NCI-H345 treated with DMSO at 0.1 percent for 48 hours (cell line): Measurements from ENCODE around the gene MYL3.

Experiments used
- DNase-seq: peaks from one replicate; lab custom pipeline; 2025; ENCODE audit not compliant: unreplicated experiment; lab: John Stamatoyannopoulos, UW

Gene MYL3

DNA sequence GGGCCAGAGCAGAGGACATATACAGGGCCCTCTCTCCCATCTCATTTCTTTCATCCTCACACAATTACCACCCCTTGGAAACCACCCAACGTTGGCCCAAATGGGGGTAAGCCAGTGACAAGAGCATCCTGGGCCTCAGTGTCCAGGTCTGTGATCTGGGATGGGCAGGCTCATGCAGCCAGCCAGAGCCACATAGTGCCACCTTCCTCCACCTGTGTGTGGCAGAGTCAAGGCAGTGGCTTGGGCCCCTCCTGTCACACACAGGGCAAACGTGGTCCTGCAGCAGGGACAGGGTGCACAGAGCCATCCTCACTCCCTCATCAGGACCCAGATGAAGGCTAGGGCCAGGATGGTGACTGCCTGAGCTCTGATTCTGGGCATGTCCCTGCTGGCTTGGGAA is 2.3 kb upstream of the MYL3 start:
- no peak for DNase-seq

DNA sequence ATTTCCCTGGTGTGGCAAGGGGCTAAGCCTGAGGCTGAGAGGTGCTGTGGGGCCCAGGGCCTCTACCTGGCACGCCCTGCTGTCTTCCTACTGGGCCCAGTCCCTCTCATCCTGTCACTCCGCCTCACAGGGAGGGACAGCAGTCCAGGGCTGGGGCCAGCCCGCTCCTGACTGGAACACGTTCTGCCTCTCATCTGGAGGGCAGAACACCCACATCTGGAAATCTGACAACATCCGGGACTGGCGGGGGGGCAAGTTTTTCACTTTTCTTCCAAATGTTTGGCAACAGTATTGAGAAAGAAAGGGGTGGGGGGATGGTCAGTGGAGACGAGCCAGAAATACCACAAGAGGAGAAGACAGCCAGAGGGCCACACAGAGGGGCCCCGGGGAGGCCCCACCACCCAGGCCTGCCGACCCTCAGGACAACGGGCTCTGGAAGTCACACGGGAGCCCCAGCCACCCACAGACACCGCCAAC is 1.8 kb upstream of the MYL3 start:
- DNase-seq = no peak

DNA sequence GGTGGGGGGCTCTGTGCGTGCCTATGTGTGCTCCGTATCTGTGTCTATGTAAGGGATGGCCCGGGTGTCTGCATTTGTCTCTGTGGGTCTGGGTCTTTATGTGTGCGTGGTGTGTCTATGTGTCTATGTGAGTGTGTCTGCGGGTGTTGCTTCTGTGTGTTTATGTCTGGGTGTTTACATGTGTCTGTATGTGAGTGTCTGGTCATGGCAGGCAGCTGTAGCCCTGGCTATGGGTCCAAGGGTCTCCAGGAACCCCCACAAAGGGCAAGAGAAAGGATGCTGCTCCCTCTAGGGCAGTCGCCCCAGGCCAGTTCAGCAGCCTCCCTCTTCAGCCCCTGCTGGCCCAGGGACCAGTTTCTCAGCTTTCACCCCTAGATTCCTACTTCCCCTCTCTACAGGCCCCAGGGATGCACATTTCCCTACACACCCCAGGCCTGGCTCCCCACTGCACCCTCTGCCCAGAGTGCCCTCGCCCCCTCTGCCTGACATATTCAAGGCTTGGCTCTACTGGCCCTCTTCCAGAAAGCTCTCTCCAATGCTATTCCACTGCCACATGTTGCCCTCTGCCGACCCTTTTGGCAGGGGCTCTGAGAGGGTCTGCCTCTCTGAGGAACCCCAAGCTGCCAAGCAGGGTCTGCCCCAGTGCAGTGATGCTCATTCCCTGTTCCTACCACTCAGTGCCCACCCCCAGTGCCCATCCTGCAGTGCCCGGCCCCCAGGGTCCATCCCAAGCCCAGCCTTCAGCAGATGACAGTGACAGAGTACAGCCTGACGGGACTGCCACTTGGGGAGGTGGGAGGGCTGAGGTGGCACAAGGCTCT is 1.0 kb upstream of the MYL3 start:
- DNase-seq = no peak

DNA sequence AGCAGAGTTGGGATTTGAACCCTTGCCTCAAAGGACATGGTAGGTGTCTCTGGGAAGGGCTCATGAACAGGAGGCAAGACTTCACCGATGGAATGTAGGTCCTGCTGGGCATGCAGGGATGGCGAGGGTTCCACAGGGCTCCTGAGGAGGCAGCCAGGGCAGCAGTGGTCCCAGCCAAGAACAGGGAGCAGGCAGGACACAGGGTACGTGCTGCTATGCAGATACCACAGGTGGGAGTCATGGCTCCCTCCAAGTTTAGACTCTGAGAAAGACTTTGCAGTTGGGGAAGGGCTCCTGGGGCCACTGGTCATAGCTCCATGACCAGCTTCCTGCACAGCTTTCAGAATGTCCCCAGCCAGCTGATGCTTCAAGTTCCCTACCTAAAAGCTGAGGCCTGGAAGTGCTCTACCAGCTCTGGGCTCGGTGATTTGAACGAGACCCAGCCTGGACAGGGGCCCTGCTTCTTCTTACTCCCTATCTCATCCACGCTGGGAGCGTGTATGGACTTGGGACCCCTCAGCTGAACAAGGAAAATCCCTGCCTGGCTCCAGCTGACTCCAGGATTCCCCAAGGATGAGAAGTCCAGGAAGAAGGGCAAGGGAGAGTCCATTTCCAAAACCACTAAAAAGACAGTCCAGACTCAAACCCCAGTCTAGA is 747 bp downstream of the MYL3 start:
- no peak for DNase-seq

DNA sequence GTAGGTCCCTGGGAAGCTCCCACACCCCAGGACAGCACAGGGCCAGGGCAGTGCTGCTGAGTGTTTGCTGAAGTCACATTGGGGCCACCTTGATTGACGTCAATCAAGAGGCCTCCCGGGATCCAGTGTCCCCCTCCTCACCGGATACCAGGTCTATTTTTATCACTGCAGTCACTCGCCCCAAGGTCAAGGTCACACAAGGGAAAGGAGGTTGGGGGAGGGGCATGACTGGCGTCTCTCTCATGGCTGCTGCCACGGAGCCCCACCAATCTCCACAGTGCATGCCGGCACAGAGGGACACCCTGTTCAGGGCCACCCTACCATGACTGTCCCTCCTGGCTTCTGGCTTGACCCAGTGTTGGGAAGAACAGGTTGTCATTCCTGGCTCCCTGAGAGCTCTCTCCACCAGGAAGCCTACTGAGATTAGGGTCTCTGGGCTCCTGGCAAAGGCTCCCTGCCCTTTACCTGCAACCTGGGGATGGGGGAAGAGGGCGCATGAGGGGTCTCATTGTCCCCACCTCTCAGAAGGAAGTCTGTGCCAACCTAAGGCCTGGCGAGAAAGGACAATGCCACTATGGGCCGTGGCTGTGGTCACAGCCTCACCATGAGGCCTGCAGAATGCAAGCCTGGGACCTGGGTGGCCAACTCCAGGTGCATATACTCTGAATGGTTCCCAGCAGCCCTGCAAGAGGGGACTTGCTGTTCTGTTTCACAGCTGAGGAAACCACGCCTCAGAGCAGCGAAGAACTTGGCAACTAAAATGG is 1.5 kb downstream of the MYL3 start:
- no peak for DNase-seq

DNA sequence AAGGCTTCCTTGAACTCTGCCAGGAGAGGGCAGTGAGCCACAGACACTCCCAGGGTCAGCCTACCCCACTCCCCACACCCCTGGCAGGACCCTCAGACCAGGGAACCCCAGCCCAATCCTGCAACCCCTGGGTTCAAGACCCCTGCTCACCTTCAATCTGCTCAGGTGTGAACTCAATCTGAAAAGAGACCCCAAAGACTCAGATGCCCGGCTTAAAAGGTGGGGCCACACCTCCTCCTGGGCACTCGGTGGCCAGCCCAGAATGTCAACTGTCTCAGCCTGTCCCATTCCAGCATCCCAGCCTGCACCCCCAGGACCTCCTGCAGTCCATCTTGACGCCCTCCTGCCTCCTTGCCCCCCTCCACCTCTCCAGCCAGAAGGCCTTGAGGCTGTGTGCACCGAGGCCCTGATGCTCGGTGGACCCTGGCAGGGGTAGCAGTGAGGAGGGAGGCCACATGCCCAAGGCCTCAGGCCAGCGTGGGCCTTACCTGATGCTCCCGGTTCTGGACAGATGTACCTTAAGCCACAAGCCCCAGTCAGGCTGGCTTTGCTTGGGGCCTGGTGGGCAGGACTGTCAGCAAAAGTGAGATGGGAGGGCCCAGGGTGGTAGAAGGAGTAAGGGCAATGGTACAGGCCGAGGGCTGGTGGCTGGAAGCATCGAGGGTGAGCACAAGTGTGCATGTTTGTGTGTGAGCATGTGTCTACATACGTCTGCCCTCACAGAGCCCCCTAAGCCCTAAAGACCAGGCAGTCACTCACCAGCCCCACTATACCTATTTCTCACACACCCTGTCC is 2.2 kb downstream of the MYL3 start:
- DNase-seq = no peak

DNA sequence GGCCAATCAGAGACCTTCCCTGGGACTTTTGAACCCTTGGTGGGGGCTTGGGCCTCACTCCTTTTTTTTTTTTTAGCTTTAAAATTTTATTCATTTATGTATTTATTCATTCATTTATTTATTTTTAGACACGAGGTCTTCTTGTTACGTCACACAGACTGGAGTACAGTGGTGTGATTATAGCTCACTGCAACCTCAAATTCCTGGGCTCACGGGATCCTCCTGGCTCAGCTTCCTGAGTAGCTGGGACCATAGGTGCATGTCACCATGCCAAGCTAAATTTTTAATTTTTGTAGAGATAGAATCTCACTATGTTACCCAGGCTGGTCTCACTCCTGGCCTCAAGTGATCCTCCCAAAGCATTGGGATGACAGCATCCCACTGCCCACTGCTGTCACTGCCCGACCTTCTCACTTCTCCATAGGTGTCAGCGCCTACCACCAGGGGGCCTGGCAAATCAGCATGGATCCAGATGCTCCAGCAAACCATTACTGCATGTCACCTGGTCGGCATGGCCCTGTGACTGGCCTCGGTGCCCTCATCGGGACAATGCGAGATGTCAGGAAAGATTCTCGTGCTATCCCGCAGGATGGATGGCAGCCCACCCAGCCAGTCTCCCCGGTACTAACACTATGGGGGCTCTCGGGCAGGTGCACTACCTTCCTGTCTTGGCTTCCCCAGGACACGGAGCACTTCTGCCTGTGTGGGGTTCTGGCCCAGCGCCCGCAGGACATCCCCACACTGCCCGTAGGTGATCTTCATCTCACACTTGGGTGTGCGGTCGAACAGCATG is 3.0 kb downstream of the MYL3 start:
- DNase-seq = no peak

DNA sequence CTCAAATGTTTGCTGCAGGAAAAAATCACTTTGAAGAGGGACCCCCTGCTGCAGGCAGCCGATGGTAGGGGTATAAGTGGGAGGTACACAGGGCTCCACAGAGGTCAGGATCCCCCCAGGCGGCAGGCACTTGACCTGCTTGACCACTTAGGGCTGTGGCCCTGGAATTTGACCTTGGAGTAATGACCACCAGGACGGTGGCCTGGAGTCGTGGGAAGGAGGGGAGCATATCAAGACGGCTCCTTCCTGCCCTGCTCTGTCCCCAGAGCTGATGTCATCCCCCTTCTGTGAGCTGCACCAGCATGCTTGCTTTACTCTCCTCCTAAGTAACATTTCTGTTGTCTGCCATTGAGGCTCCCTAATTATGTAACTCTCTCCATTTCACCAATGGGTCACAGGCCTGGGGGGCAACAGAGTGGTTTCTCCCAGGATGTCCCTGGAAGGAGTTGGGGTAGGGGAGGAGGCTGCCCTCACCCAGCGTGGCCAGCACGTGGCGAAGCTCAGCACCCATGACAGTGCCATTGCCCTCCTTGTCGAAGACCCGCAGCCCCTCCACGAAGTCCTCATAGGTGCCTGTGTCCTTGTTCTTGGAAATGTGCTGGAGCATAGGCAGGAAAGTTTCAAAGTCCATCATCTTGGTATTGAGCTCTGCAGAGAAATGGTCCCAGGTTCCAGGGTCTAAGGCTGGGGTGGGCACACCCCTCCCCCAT is 4.1 kb downstream of the MYL3 start:
- no peak for DNase-seq

DNA sequence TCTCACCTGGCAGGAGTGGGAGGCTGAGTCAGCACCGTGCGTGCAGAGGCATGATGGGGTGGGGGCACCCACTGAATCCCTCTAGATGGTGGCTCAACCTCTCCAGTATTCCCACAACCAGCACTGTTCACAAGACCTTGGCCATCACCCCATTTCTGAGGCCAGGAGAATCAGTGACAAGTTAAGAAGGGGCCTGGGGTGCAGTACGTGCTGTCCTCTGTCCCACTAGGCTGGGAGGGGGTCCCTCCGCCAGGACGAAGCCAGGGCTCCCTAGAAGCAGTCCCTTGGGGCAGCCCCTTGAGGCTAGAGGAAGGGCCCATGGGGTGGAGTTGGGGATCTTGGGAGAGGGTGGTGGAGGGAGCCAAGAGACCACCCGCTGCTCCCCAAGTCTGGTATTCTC is 4.8 kb downstream of the MYL3 start:
- no peak for DNase-seq

DNA sequence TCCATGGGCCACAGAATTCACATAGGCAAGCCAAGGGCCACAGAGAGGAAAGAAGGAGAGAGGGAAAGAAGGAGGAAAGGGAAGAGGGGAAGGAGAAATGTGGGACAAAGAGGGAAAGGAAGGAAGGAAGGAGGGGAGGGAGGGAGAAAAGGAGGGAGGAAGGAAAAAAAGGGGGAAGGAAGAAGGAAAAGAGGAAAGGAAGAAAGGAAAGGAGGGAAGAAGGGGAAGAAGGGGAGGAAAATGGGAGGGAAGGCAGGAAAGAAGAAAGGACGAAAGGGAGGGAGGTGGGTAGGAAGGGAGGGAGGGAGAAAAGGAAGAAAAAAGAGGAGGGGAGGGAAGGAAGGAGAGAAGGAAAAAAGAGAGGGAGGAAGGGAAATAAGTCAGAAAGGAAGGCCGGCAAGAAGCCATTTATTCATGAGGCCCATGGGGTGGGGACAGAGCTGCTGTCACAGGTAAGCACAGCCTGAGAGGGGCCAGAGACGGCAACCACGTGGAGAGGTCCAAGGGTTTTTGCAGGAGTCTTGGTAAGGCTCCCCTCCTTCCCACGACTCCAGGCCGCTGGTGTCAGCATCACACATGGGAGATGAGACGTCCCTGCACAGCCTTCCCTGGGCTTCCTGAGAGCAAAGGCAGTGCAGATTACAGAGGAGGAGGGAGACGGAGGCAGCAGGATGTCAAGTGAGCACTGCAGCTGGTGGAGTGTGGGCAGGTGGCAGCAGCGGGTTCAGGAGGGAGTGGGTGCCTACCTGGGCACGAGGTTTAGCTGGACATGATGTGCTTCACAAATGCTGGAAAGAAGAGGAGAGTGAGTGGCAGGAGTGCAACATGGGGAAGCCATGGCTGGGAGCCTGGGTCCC is 5.5 kb downstream of the MYL3 start:
- no peak for DNase-seq

DNA sequence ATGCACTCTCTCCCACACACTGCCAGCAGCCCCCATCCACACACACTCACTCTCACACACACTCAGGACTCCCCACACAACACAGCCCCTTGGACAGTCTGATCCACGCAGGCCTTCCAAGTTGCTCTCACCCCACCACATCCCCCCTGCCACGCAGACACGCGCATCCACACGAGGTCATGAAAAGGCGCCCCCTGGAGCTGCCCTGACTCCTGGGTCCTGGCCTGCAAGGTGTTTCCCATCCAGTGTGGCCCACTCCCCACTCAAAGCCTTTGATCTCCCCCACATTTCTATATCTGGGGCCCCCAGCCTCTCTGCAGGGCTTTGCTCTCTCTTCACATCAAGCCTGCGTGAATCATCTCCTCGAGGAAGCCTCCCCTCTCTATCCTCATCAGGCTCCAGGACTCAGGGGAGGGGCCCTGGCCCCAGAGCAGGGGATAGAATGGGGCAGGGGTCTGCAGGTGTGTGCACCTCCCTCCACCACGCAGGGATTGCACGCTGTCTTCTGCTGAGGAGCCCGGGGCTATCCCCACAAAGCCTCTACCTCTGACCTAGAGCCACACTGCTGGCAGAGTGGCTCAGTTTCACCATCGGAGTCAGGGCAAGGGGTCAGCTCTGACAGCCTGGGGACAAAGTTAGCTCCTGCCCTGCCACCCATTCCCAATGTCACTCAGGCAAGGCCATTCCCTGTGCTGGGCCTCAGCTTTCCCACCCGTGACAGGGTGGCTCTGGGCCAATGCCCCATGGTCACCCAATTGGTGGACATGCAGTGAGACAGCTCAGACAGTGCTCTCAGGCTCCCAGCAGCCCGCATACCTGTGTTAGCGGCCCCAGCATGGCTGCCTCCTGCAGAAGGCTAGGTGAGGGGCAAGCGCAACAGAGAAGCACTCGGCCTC is 6.4 kb downstream of the MYL3 start:
- no peak for DNase-seq

DNA sequence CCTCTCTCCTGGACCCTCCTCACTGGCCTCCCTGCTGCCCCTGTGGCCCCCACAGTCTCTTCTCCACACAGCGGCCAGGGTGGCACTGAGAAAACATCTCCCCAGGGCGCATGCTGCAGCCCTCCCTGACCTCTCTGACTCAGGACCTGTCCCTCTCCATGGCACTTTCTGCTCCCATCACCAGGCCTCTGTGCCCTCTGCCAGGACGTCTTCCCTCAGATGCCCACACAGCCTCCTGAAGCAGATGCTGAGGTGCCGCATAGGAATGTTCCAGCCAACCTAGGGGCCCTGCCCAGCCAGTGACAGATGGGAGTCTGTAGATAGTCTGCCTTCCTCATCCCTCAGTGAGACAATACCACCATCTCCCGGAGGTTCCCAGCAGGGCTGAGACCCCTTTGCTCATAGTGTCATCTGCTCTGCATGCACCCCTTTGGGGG is 8.7 kb downstream of the MYL3 start:
- DNase-seq = no peak

DNA sequence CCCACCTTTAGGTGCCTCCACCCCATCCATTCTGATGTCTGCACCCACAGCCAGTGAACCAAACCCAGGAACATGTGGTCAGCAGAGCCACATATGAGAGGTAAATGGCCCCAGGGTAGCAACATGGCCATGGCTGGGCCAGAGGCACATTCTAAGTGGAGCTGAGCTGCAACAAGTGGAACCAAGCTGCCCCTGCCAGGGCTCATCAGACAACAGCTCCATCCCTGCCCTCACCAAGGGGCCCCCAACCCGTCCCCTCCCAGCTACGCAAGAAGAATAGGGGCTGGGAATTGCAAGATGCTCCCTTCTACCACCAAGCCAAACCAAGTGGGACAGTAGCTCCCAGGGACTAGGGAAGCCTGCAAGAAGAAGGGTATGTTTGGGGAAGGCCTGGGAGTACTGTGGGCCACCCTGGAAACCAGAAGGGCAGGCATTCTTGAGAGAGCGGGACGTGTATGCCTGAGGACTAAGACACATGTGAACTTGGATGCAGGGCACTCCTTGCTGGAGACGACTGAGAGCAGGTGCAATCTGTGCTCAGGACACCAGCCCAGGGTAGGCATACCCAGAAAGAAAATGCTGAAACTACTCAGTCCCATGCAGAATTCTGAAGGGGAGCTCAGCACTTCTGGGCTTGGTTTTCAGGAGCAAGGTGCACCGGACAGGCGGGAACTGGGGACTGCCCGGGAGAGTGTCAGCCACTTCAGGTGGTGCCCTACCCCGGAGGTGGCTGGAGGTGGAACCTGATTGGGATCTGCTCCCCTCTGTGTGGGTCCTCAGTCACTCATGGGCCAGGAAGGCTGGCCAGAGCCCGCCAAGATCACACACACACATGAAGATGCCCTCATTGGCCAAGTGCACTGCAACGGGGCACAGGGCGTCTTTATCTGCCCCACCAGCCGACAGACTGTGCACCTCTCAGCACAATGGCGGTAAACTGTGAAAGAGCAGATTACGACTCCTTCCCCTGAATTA is 9.5 kb downstream of the MYL3 start:
- DNase-seq = no peak

DNA sequence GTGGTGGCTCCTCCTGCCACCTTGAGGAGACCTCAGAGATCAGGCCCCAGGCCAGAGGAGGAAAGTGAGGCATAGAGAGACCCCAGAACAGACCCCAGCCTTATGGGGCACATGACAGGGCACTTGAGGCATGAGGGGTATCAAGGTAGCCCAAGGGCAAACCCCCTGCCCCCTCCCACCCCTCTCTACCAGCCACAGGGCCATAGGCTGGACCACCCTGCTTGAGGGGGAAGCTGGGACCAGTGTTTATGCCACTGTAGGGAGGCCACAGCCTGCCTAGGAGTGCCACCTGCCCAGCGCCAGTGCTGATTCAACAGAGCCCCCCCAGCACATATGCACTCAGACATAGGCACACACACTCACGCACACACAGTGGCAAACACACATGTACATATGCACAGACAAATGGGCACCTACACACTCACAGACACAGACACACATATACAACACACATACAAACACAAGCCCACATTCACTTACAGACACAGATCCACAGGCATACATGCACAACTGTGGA is 10.3 kb downstream of the MYL3 start:
- DNase-seq = no peak

DNA sequence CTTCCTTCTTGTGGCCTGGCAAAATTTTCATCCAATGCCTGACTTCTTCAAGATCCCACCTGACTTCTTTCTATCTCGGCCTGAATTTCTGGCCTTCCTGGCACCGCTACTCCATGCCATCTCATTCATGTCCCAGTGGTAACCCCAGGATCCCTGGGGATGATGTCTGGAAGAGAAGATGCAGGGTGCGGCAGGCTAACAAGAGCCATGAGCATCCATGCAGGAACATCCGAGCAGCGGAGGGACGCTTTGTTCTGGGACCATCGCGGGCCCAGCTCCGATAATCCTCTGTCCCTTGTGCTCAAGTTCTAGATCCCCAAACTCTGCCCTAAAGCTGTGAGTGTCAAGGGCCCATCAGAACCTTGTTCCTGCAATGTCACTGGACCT is 10.9 kb downstream of the MYL3 start:
- no peak for DNase-seq
